IPS-18c (cell line): Measurements from ENCODE around the gene BAIAP3.
"Not testable (repeated sequence)": the region's sequence is repeated elsewhere in the genome, so short reads cannot be mapped to it uniquely, and the experiment has no call there.

ENCODE experiments used
- H3K4me3 ChIP-seq: 2 replicates; pipeline ENCODE4 v1.7.0; 2013; ENCODE audit warnings: low read depth, mild to moderate bottlenecking, low read length, moderate library complexity; ENCODE audit not compliant: insufficient read depth
- H3K9me3 ChIP-seq: one replicate; pipeline ENCODE4 v1.6.1; 2013; ENCODE audit warnings: mild to moderate bottlenecking, low read length, moderate library complexity; ENCODE audit not compliant: control insufficient read depth, insufficient read depth

The BAIAP3 gene

DNA sequence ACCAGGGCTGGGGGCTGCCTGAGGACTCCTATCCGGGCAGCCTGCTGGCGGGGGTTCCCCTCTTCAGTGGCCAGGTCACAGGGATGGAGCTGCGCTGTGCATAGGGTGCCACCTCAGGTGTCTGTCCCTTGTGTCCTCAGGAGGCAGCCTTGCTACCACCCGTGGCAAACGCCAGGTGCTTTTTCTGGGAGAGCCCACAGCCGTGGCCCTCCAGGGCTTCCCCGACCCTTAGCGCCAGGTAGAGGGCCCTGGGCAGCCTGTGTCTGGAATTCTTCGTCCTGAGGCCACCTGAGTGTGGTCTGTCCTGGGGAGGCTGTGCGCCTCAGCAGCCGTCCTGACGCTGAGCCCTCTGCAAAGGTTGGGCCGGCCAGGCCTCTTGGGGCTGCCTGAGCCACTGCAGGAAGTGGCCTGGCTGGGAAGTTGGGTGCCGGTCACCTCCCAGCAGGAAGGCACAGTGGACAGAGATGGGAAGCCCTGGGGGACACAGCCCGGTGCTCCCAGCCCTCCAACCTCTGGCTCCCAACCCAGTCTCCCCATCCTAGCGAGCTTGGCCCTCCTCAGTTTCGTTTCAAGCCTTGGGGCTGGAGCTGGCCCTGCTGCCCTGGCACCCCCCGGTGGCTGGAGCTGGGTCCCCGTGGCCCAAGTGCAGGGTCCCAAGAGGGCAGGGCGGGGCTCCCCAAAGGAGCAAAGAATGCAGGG lies 7.6 kb upstream of the BAIAP3 start:
- no peak overlapping the region for H3K4me3 ChIP-seq
- H3K9me3 ChIP-seq: peaks cover 2% of the 10 kb centered on the region

DNA sequence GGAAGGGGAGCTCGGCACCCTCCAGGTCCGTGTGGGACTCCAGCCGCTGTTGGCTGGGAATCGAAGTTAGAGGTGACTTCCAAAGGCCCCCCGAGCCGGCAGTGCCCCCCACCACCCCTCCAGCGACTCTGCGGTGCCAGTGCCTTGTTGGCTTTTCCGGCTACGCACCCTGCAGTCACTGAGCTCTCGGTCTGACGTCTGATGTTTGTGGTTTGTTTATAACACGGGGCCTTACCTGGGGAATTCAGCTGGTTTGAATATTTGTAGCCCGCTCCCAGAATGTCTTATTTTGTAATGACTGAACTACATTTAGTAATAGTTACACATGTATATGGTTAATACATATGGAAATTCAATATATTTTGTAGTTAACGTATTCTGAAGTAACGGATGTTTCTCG lies 7.1 kb upstream of the BAIAP3 start:
- Histone ChIP-seq H3K4me3 (no peak overlapping the region), H3K9me3 (peaks cover 2% of the 10 kb centered on the region)

DNA sequence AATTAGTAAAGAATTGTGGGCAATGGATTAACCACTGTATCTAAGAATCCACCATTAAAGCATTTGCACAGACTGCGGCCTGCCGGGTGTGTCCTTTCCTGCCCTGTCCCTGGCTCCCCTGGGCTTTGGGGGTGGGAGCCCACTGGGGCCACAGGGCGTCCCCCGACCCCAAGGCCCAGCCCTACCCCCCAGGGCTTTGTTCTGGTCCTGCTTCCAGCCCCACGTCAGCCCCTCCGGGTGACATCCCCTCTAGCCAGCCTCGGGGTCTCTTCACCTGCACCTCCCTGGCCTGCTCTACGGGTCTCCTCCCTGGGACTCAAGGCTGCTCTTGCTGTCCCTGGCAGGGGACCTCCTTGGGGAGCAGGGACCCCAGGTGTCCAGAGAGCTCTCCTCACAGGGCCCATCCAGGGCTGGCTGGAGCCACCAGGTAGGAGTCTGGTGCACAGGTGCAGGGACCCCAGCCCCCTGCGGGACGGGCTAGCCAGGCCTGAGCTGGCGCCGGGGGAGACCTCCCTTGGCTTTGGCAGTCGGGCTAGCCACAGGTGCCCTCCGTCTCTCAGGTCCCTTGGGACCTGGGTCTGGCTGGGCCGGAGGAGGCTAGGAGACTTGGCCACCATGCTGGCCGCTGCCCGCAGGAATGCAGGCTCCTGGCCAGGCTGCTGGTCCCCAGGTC lies 6.4 kb upstream of the BAIAP3 start:
- Histone ChIP-seq H3K4me3 (no peak overlapping the region), H3K9me3 (peaks cover 2% of the 10 kb centered on the region)

DNA sequence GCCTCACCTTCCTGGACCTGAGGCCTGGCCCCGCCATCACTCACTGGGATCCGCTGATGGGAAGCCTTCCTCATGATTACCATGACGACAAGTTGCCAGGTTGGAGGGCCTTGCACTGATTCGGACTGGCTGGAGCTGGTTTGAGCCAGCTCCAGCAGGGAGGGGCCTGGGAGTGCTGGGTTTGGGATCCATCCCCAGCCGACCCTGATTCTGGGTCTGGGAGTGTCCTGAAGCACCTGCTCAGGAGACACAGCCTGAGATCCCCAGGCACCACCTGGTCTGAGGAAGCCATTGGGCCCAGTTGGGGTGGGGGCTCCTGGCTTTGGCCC lies 5.9 kb upstream of the BAIAP3 start:
- Histone ChIP-seq H3K9me3 (peaks cover 2% of the 10 kb centered on the region), H3K4me3 (no peak overlapping the region)

- H3K9me3 ChIP-seq, H3K4me3 ChIP-seq: not testable (repeated sequence)
These were observed 5.3 kb upstream of the BAIAP3 start for GRCh38 chr16:1328136-1328535.

DNA sequence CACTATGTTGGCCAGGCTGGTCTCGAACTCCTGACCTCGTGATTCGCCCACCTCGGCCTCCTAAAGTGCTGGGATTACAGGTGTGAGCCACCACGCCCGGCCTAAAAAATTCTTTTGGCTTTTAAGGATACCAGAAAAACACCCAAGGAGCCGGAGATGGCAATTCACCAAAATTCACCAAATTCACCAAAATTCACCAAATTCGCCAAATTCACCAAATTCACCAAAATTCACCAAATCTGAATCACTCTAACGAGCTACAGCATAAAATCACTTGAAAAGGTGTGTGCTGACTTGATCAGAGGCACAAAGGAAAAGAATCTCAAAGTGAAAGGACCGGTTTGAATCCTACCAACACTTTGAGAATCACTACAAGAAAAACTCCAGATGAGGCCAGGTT lies 4.5 kb upstream of the BAIAP3 start:
- H3K9me3 ChIP-seq: not testable (repeated sequence)

DNA sequence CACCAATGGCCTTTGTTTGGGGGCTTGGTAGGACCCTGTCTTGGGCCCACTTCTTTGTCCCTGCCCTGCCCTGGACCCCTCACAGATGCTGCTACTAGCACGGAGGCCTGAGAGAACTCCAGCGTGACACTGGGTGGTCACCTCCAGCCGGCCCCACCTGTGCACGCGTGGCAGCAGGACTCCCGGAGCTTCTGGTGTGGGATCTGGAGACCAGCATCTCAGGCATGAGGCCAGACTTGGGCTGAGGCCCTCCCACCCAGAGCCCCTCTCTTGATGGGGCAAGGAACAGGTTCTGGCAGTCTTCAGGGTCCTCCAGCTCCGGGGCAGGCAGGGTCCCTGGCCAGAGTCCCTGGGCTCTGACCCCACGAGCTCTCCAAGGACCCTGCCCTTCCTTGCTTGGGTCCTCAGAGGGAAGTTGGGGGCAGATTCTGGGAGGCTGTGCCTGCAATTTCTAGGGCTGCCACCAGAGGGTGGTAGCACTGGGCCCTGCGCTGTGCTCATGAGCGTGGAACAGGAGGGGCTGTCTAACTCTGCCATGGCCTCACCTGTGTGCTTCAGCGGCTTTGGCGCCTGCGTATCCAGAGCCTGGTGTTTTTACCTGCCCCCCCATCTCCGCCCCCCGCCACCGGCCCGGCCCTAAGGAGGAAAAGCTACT lies 3.1 kb upstream of the BAIAP3 start:
- Histone ChIP-seq H3K4me3 (no peak overlapping the region), H3K9me3 (peaks cover 2% of the 10 kb centered on the region)

More for the DNA sequence above, 4.5 kb upstream of the BAIAP3 start:
- H3K4me3 ChIP-seq: not testable (repeated sequence)

DNA sequence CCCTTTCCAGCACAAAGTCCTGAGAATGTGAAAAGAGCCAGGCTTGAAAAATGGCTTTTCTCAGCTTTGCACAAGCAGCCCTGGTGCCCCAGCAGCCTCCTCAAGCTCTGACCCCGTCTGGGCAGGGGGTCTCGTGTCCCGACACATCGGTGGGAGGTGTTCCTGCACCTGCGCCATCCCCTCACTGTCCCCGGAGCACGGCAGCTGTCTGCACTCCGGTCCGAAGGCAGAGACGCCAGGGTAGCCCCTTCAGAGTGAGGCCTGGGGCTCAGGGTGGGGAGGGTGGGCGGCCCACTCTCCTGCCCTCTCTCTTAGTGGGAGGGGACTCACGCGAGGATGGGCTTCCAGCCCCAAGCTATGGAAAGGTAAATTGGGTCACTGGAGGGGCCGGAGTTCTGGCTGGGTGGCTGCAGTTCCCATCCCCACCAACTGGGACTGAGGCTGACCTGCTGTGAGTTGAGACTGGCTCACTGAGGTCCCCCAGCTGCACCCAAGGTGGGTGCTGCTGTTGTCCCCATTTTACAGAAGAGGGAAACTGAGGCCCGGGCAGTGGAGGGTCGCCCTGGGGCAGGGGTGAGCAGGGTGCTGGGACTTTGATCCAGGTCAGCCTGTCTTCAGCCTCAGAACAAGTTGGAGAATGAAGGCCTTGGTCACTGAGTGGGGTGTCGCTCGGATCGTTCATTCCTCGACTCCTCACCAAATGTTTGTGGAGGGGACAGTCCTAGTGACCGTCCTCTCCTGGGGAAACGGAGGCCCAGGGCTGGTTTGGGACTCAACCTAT lies 2.3 kb upstream of the BAIAP3 start:
- Histone ChIP-seq H3K4me3 (peak overlapping the region; percentile 30), H3K9me3 (peaks cover 2% of the 10 kb centered on the region)

GRCh38 chr16:1331712-1332617 lies 1.5 kb upstream of the BAIAP3 start:
- peak overlapping the region; percentile 30 for H3K4me3 ChIP-seq
- peaks cover 2% of the 10 kb centered on the region for H3K9me3 ChIP-seq

GRCh38 chr16:1332618-1333148 lies 762 bp upstream of the BAIAP3 start:
- Histone ChIP-seq H3K9me3 (peaks cover 2% of the 10 kb centered on the region), H3K4me3 (peak overlapping the region; percentile 49; the same call in 1 of the 2 replicates)

- Histone ChIP-seq H3K4me3 (peak overlapping the region; percentile 50), H3K9me3 (peaks cover 2% of the 10 kb centered on the region)
These were observed 632 bp downstream of the BAIAP3 start for GRCh38 chr16:1333854-1334700.

DNA sequence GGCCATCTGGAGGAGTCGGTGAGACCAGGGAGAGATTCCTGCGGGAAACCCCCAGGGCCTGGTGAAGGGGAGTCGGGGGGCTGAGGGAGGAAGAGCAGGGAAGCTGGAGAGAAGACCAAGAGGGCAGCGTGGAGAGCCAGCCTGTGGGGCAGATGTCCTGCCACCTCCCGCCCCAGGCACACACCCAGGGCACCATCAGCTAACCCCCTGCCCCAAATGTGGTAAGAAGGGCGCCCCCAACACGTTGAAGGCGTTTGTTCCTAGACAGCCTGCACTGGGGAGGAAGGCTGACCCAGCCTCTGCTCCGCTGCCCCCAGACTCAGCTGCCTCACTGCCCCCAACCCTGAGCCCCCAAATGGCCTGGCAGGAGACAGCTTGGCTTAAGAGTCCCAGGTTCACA lies 1.3 kb downstream of the BAIAP3 start:
- Histone ChIP-seq H3K9me3 (peaks cover 2% of the 10 kb centered on the region), H3K4me3 (no peak overlapping the region)

DNA sequence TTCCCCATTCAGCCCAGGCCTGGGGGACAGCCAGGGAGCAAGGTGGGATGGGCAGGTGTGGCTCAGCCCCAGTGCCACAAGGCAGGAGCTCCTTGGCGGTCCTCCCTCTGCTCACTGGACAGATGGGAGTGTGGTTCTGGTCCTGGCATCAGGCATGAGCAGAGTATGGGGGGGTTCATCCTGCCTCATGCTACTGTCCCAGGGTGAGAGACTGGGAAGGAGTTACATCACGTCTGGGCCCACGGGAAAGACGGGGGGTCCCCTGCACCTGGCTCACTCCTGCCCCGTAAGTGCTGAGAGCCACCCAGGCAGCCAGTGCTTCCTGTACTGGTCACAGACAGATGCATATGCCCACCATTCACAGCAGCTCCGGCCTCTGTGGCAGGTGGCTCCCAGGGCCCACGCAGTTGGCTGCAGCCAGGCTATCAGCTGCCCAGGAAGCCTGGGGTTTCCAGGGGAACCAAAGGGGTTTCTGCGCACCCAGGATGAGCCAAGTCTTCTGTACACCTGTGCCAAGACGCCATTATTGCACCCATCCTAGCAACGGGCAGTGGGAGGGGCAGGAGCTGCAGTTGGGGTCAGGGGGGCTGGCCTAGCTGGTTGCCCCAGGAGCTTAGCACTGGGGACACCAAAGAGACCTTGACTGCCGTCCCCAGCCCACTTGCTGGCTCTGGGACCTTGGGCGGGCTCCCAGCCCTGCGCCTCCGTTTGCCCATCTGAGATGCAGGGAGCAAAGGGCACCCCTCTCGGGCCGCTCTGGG lies 1.9 kb downstream of the BAIAP3 start:
- Histone ChIP-seq H3K9me3 (no peaks in the 10 kb centered on the region), H3K4me3 (no peak overlapping the region)

DNA sequence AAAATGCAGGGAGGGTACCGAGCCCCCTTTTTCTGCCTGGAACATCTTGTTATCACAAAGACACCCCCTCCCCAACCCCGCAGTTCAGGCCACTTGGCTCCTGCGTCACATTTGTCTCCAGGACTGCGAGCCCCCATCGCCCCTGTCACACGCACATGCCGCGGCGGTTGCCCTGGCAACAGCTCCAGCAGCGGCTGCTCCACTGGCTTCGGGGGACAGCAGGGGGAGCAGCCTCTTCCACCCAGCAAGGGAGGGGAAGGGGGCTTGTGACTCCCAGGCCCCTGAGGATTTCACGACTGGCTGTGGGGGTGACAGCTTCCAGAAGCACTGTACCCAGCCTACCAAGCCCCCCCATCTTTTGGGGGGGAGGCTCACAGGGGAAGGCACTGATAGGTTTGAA lies 2.6 kb downstream of the BAIAP3 start:
- no peak overlapping the region for H3K4me3 ChIP-seq

DNA sequence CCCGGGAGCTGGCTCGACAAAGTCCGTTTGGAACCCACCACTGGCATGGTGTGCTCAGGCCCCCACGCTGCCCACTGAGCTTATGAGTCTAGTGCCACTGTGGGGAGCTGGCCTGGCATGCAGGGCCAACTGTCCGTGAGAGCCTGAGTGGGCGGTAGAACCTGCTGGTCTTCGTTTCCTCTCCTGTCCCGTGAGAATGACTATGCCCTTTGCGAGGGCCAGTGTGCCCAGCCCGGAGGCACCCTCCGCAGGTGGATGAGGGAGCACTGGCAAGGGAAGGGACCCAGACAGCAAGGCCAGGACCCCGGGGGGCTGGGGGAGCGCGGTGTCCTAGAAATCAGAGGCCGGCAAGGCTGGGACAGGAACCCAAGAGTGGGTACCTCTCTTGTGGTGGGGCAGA lies 3.2 kb downstream of the BAIAP3 start:
- H3K9me3 ChIP-seq: no peaks in the 10 kb centered on the region
- no peak overlapping the region for H3K4me3 ChIP-seq

More for the DNA sequence above, 2.6 kb downstream of the BAIAP3 start:
- no peaks in the 10 kb centered on the region for H3K9me3 ChIP-seq
